GM12878 (cell line): ENCODE data around the gene HNRNPAB. TPM values are rescaled to one million over a fixed set of nuclear protein-coding genes. Genes with fewer than 3 reads are reported as not detected.
A peak's percentile ranks its signal among the peaks of the same experiment; 100 is the strongest.

Experiments used
- ATAC-seq: fragments of 200-7000 bp; cut with Tn5 transposase; 3 replicates; pipeline ENCODE4 v1.9.1; 2020; ENCODE audit warnings: mild to moderate bottlenecking, moderate library complexity
- BruUV-seq: library from RNA; stranded (reverse); fragments of 400-500 nt; replicated peaks from 2 replicates; lab custom pipeline; 2021; lab: Mats Ljungman, UMichigan
- CTCF ChIA-PET: fragments of 300-600 bp; sonication (Branson Sonifier 250); formaldehyde crosslinking; extraction: SDS; loops from one replicate; lab custom pipeline; 2021; ENCODE audit warnings: inconsistent platforms; lab: Yijun Ruan, JAX
- POLR2A ChIA-PET: fragments of 350-600 bp; formaldehyde crosslinking; extraction: SDS; loops from one replicate; lab custom pipeline; 2021; ENCODE audit warnings: inconsistent platforms; lab: Charles Lee
- RAD21 ChIA-PET: fragments of 300-600 bp; sonication (Branson Sonifier 250); formaldehyde crosslinking; loops from one replicate; lab custom pipeline; 2023; ENCODE audit warnings: antibody characterized with exemption; ENCODE audit not compliant: unreplicated experiment; lab: Charles Lee
- SMC1A ChIA-PET: fragments of 300-600 bp; sonication (Branson Sonifier 250); formaldehyde crosslinking; loops from one replicate; lab custom pipeline; 2023; ENCODE audit not compliant: unreplicated experiment, uncharacterized antibody; lab: Charles Lee
- DNase-seq: peaks from one replicate; pipeline ENCODE4 v3.0.0-alpha.2; 2011; ENCODE audit warnings: low read depth, low spot score
- FAIRE-seq: peaks from 3 replicates; lab custom pipeline; 2011; peaks lifted over from hg19 to GRCh38; lab: Jason Lieb, UNC
- H2AFZ ChIP-seq: 2 replicates; pipeline ENCODE4 v1.6.0; 2011; ENCODE audit warnings: low read depth, low read length, control low read depth; ENCODE audit not compliant: control insufficient read depth
- H3K27ac ChIP-seq: 2 replicates; pipeline ENCODE4 v1.5.1; 2011; ENCODE audit warnings: control low read depth; ENCODE audit not compliant: control insufficient read depth, insufficient read depth
- H3K27me3 ChIP-seq, 2 experiments: replicated peaks in 1 of 2; 2 replicates each; pipeline versions ENCODE4 v1.6.0 to v1.6.1; 2011; ENCODE audit warnings: low read length in 1 of 2; ENCODE audit not compliant: control insufficient read depth in 2 of 2, insufficient read depth in 2 of 2
- H3K36me3 ChIP-seq, 2 experiments: 2 replicates each; pipeline ENCODE4 v1.5.1; 2011; ENCODE audit warnings: low read length in 1 of 2; ENCODE audit not compliant: control insufficient read depth in 2 of 2, insufficient read depth in 2 of 2
- H3K4me1 ChIP-seq: 2 replicates; pipeline ENCODE4 v1.6.1; 2011; ENCODE audit warnings: mild to moderate bottlenecking, low read length, moderate library complexity, mixed read lengths; ENCODE audit not compliant: control insufficient read depth, insufficient read depth
- H3K4me2 ChIP-seq: 2 replicates; pipeline ENCODE4 v1.6.0; 2011; ENCODE audit warnings: control low read depth; ENCODE audit not compliant: control insufficient read depth, insufficient read depth
- H3K4me3 ChIP-seq: fragments of 200-600 bp; sonication (generic); 2 replicates; pipeline ENCODE4 v1.5.1; 2016
- H3K79me2 ChIP-seq: 2 replicates; pipeline ENCODE4 v1.6.0; 2011; ENCODE audit warnings: low read length; ENCODE audit not compliant: control insufficient read depth, insufficient read depth
- H3K9ac ChIP-seq: 2 replicates; pipeline ENCODE4 v1.8.0; 2011; ENCODE audit warnings: low read length, control low read depth, mixed read lengths; ENCODE audit not compliant: control insufficient read depth, insufficient read depth
- H3K9me3 ChIP-seq: replicated peaks from 3 replicates; pipeline ENCODE4 v1.5.1; 2011; ENCODE audit warnings: mild to moderate bottlenecking, low read length; ENCODE audit not compliant: control insufficient read depth, insufficient read depth
- H4K20me1 ChIP-seq: 2 replicates; pipeline ENCODE4 v1.6.0; 2011; ENCODE audit not compliant: control insufficient read depth, insufficient read depth
- HDGF ChIP-seq: fragments of 450-650 bp; IDR thresholded peaks from 2 replicates; pipeline ENCODE4 v1.6.1; 2016; ENCODE audit warnings: antibody characterized with exemption
- POLR2A ChIP-seq: IDR thresholded peaks from 2 replicates; pipeline ENCODE4 v1.6.1; 2011; ENCODE audit warnings: low read depth, mild to moderate bottlenecking, low read length
- POLR2AphosphoS2 ChIP-seq: IDR thresholded peaks from 2 replicates; pipeline ENCODE4 v1.6.1; 2011; ENCODE audit warnings: low read depth, mild to moderate bottlenecking, low read length, improper control_type of control experiment, moderate library complexity
- POLR2AphosphoS5 ChIP-seq: IDR thresholded peaks from 2 replicates; pipeline ENCODE4 v1.6.1; 2011; ENCODE audit warnings: mild to moderate bottlenecking, low read length, inconsistent platforms
- TCF12 ChIP-seq: IDR thresholded peaks from 2 replicates; pipeline ENCODE4 v1.6.1; 2011; ENCODE audit warnings: low read depth, mild to moderate bottlenecking, low read length
- ZNF274 ChIP-seq: IDR thresholded peaks from one replicate; pipeline ENCODE4 v1.8.0; 2011; ENCODE audit not compliant: insufficient read length, insufficient read depth
- WGBS: methylation state at CpG from one replicate; pipeline ENCODE4 v1.1.6; 2016; ENCODE audit warnings: low lambda C conversion rate; ENCODE audit not compliant: insufficient replicate concordance, insufficient coverage; ENCODE audit errors: missing lambda C conversion rate; 5-methylcytosine and 5-hydroxymethylcytosine counted together
- in situ Hi-C: fragments of 300-500 bp; cut with MboI; formaldehyde crosslinking; loops from 9 replicates; pipeline ENCODE4 v1.14.3; 2018; ENCODE audit warnings: mixed read lengths
- intact Hi-C: fragments of 100-400 bp; cut with micrococcal nuclease; formaldehyde crosslinking; loops from one replicate; pipeline ENCODE4 v1.14.2; 2022; ENCODE audit not compliant: unreplicated experiment
- polyA plus RNA-seq, 11 experiments: library from polyadenylated mRNA; depleted of rRNA in 4 of 11; unstranded in 6 of 11; stranded (reverse) in 5 of 11; fragments of >200 nt; fragmentation: Nextera tagmentation in 4 of 11; fragmentation: Illumina TruSeq in 1 of 11; extraction: Ambion mirVana in 4 of 11; extraction: Trizol in 1 of 11; gene quantifications; 1 replicate in 1 of 11; 2 replicates in 10 of 11; pipeline versions ENCODE4 v1.2.1 to v1.2.3, GENCODE V29; 2011 to 2016; ENCODE audit warnings: inconsistent platforms in 2 of 11, missing spikeins in 2 of 11, low read depth in 1 of 11
- total RNA-seq, 4 experiments: library from RNA; depleted of rRNA in 3 of 4; stranded (reverse); fragments of >200 nt in 3 of 4; fragmentation: Illumina TruSeq in 1 of 4; extraction: Trizol in 1 of 4; gene quantifications; 2 replicates each; pipeline versions ENCODE4 v1.2.1 to v1.2.3, GENCODE V29; 2013 to 2021
- TF ChIP-seq, protein P1 (sequence below), 3 experiments: IDR thresholded peaks in 2 of 3; conservative IDR thresholded peaks in 1 of 3; 2 replicates each; pipeline ENCODE4 v1.5.1; 2011; ENCODE audit warnings: low read depth in 3 of 3, low read length in 3 of 3, mild to moderate bottlenecking in 3 of 3, control low read depth in 2 of 3, moderate library complexity in 2 of 3, inconsistent platforms in 1 of 3, mixed read lengths in 1 of 3; ENCODE audit not compliant: control insufficient read depth in 2 of 3, insufficient read depth in 1 of 3; ENCODE audit errors: extremely low read depth in 1 of 3

HNRNPAB gene
- total and polyA plus RNA-seq, 10 of the 15 experiments (the other 5 are each of a cell fraction or from before 2014, with no cell fraction given) = 42.3 to 330 (median 230) TPM

DNA sequence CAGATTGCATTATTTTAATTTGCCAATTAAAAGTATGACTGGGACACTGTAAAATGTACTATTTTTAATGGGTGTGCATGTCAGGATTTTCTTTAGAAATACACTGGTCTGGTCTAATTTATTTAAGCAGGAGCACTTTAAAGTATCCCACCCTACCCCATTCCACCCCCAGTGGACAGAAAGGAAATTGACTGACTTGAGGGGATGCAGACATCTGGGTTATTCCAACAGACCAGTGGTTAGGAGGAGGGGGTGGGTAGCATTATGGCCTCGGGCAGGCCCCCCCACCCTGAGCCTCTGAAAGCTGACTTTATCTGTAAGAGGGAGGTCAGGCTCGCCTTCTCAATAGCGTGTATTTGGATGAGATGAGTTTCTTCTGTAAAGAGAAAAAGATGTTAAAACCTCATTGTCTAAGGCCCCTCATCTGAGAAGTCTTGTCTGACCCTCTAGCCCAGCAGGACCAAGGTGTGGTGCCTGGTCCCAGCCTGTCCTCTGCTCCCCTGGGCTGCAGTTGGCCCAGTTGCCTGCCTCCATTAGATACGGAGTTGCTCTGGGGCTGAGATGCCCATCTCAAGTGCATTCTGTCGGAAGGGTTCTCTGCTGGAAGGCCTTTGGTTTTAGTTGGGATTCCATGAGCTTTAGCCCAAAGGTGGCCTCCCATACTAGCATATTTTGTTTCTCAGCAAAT is 4.4 kb downstream of the HNRNPAB start:
- SMC1A ChIA-PET = no interaction called here
- intact Hi-C loops = no loop called here
- peaks cover 62% of the 10 kb centered on the region for H3K79me2 ChIP-seq
- TF ChIP-seq, protein P1, sequence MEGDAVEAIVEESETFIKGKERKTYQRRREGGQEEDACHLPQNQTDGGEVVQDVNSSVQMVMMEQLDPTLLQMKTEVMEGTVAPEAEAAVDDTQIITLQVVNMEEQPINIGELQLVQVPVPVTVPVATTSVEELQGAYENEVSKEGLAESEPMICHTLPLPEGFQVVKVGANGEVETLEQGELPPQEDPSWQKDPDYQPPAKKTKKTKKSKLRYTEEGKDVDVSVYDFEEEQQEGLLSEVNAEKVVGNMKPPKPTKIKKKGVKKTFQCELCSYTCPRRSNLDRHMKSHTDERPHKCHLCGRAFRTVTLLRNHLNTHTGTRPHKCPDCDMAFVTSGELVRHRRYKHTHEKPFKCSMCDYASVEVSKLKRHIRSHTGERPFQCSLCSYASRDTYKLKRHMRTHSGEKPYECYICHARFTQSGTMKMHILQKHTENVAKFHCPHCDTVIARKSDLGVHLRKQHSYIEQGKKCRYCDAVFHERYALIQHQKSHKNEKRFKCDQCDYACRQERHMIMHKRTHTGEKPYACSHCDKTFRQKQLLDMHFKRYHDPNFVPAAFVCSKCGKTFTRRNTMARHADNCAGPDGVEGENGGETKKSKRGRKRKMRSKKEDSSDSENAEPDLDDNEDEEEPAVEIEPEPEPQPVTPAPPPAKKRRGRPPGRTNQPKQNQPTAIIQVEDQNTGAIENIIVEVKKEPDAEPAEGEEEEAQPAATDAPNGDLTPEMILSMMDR (IDR thresholded peaks at IDR 0.05 in 2 of 3, conservative IDR thresholded peaks at IDR 0.05 in 1 of 3; ENCODE audit: control insufficient read depth in 2 of 3, extremely low read depth in 1 of 3, insufficient read depth in 1 of 3, low read depth in 3 of 3, low read length in 3 of 3) = peak; percentile 1 to 27 (median 25); a peak in 2 of 6 replicates
- TF ChIP-seq POLR2A (0 out of 2 replicates have a peak, but pooled peaks have one; percentile 4), POLR2AphosphoS2 (peak; percentile 9; the same call in 1 of the 2 replicates), TCF12 (no peak), HDGF (no peak), POLR2AphosphoS5 (peak; percentile 40), ZNF274 (no peak)
- POLR2A ChIA-PET = no interaction called here
- no peak overlapping the region for H3K9ac ChIP-seq
- H3K4me3 ChIP-seq = 0 out of 2 replicates have a peak overlapping the region, but pooled peaks have one; percentile 8
- no peak overlapping the region for H2AFZ ChIP-seq
- H3K36me3 ChIP-seq = peaks cover 52 to 59% of the 10 kb centered on the region in 2 experiments
- CTCF ChIA-PET = no interaction called here
- H3K9me3 ChIP-seq = no peaks in the 10 kb centered on the region
- FAIRE-seq (no peak), ATAC-seq (no peak), DNase-seq (no peak)
- peaks cover 24% of the 10 kb centered on the region for H4K20me1 ChIP-seq
- H3K4me2 ChIP-seq = peak overlapping the region; percentile 66; the same call in 1 of the 2 replicates
- H3K27ac ChIP-seq = no peak overlapping the region
- RAD21 ChIA-PET = no interaction called here
- BruUV-seq = no TSS peak
- H3K4me1 ChIP-seq = peaks cover 15% of the 10 kb centered on the region
- WGBS = 35% methylated on average over 5 of the region's 5 CpGs
- in situ Hi-C loops = no loop called here
- H3K27me3 ChIP-seq = no peaks in the 10 kb centered on the region
